HG03432 (cell line): ENCODE results near the gene PTAFR.

Experiments used
- ATAC-seq: cut with Tn5 transposase; IDR thresholded peaks from one replicate; pipeline ENCODE4 v1.9.1; 2021; ENCODE audit warnings: mild to moderate bottlenecking, moderate library complexity; ENCODE audit not compliant: unreplicated experiment

The PTAFR gene, protein sequence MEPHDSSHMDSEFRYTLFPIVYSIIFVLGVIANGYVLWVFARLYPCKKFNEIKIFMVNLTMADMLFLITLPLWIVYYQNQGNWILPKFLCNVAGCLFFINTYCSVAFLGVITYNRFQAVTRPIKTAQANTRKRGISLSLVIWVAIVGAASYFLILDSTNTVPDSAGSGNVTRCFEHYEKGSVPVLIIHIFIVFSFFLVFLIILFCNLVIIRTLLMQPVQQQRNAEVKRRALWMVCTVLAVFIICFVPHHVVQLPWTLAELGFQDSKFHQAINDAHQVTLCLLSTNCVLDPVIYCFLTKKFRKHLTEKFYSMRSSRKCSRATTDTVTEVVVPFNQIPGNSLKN

DNA sequence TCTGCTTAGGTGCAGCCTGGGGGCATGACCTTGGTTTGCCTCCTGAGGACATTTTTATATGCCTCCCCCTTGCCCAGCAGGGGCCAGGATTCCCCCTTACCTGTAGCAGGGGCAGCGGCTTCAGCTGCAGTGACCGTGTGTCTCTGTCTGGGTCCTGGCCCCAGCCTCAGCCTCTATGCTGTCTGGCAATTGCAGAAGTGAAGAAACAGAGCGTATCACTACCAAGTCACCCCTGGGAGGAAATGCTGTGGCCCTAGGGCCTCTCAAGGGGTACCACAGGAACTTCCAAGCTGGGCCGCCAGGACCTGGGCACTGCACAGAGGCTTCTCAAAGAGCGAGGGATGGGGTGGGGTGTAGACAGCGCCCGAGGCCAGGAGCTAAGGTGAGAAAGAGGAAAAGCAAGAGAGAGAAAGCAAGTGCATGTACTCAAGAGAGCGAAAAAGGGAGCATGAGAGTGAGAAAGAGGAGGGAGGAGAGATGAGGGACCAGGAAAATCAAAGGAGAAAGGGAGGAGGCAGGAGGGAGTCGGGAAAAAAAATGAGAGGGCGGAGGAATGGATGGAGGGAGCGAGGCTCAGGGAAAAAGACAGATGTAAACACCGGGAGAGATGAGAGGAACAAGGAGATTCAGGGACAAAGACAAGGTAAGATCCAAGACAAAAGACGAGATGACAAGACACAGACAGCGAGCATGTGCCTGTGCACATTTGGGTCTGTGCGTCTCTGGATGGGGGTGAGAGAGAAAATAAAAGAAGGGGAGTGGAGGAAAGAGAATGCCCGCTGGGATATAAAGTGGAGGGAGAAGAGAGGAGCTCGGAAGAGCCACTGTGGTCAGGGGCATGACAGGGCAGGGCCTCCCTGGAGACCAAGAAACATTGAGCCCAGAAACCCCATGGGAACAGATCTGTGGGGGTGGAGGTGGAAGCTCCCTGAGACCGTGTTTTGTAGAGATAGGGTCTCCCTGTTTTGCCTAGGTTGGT, at the start of gene PTAFR:
Gene PTAFR (minus strand): TSS at position 199 of the 979 bp plus-strand sequence. CDS start 25,669 bp downstream, outside the sequence.
- peak; percentile 37 for ATAC-seq

DNA sequence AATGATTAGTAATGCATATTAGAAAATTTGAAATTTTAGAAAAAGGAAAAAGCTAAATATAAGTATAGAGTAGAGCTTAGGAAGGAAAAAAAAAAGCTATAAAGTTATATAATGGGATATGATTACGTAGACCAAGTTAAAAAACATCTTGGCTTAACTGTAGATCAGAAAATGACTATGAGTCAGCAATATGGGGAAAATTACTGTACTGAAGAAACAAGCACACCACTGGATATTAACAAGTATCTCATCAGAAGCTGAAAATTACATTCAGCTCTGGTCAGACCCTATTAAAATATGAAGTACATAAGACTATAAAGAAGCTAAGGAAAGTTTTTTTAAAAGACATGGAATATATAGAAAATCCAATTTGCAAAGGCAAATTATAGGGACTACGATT, 36.8 kb upstream of the PTAFR start:
- ATAC-seq, result no peak

DNA sequence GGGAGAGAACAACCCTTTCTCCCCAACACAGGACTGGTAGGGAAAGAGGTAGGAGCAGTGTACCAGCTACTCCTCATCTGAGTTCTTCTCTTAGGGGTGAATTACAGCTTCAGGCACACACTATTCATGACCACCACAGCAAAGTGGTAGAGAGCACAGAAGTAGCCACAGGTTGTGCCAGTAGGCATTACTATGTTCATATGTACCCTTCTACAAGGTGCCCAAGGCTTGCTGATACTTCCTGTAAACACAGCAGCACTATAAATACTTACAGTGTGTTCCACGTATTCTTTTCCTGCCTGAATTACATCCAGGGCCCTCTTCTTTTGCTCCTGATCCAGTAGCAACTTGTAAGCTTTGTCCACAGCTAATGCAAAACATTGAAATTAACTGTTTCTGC, 33.2 kb upstream of the PTAFR start:
- no peak for ATAC-seq

DNA sequence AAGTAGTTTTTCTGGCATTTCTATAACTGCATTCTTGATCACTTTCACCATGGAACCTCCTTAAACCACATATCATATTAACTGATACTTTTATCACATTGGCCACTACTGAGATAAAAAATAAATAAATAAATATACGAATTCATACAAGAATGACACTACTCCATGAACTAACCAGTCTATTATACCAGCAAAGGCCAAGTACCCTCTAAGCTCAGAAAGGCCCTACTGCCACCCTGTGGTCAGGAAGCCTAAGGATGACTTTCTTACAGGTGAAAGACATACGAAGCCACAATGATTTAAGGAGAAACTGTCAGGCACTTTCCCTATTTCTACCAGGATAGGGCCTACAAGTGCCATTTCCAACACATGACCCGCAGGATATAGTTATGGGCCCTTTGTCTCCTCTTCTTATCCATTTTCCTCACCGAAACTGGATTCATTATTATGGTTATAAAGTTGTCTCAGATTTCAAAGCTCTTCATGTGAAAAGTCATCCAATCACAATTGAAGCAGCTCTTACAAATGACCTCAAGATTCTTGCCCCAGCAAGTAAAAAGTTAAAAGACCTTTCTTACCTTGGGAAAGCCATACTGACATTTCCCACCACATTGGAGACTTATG, 32.4 kb upstream of the PTAFR start:
- no peak for ATAC-seq

DNA sequence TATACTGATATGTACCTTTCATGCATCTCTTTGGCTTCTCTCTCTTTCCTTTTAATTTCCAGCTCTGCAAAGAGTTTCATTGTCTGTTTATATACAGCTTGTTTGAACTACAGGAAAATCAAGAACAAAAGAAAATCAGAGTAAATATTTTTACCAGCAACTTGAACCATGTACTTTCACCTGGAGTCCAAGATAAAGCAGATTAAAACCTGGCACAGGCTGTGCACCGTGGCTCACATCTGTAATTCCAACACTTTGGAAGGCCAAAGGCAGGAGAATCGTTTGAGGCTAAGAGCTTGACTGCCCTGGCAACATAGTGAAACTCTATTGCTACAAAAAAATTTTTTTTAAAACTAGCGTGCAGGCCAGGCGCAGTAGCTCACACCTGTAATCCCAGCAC, 28.8 kb upstream of the PTAFR start:
- no peak for ATAC-seq

DNA sequence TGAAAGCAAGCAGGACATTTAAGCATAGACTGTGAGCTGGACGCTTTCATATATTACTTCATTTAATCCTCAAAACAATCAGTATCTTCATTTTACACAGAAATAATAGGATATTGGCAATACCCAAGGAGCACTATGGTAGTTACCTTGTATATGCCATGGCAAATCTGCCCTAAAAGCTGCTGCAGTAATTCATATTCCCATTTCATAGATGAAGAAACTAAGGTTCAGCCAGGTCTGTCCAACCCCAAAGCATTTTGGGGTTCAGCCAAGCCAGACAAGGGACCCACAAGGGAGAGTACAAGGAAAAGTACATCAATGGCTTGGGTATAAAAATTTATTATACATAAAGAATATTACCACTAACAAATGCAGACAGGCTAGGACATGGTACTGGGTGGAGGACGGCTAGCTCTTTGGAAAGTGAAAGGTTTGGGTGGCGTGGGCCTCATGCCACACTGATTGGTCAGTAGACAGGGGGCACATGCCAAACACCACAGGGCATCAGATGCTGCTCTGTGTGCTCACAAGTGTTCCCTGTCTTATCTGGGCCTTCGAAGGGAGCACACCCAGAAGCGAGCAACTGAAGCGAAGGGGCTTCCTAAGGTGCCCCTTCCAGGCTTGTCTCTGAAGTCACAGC, 23.9 kb upstream of the PTAFR start:
- no peak for ATAC-seq

DNA sequence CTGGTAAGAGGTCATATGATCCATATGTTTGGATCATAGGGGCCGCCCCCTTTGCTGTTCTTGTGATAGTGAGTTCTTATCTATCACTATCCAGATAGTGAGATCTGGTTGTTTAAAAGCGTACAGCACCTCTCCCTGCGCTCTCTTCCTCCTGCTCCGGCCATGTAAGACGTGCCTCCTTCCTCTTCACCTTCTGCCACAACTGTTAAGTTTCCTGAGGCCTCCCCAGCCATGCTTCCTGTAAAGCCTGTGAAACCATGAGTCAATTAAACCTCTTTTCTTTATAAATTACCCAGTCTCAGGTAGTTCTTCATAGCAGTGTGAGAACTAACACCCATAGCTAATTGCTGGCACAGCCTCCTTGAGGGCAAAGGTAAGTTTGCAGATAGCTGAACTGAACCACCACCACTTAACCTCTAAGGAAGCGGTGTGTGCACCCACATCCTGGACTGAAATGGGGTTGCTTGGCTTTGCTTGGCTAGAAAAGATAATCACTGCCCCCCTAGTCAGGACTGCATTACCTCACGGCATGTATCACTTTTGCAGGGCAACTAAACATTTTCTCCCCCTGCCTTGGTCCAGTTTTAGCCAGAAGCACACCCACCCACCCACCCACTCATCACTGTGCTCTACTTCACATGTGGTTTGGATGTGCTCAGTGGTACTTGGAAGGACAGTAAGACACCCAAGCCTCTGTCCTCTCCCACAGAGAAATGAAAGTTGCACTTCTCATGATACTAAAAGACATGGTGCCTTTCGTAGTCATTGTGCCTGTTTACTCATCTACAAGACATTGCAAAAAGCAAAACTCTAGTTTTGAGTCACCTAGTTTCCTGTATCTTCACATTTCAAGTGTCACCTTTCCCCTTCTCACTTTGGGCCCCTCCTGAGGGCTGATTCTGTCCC, 23.1 kb upstream of the PTAFR start:
- ATAC-seq, result peak; percentile 81

DNA sequence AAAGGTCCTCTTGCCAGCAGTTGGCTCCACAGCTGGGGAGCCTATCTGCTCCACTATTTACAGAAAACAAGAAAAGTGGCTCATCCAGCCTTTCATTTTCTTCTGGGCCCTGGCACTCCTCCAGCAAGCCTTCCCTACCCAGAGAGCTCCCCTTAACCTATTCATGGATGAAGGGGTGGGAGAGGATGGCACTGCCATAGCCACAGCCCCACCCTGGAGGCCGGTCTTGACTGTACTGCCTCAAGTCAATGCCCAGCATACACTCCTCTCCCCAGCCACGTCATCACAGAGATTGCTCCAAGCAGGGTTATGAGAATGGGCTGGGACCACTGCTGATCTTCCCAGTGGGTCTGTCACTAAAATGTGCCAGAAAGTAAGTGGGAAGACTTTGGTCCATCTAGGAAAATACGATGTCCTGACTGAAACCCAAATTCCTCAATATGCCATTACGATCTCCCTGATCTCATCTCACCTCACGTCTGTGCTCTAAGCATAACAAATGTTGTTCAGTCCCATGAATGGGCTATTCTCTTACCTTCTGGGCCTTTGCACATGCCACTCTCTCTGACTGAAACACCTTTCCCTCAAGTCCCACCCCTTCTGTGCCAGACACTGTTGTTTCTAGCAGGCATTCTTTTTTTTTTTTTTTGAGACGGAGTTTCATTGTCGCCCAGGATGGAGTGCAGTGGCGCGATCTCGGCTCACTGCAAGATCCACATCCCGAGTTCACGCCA, 21.4 kb upstream of the PTAFR start:
- ATAC-seq, result no peak

DNA sequence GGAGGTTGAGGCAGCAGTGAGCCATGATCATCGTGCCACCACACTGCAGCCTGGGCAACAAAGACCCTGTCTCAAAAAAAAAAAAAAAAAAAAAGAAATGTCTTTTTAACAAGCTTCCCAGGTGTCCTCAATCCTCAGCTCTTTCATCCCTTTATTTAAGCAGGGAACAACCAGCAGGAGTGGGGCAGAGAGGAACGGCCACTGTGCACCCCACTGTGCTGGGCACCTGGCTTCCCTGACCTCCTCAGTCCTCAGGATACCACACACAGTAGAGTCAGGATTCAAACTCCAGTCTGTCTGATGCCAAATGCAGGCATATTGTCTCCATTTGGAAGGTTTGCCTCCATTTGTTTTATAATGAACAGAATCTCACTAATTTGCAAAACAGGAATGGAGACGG, 19.8 kb upstream of the PTAFR start:
- ATAC-seq, result no peak

DNA sequence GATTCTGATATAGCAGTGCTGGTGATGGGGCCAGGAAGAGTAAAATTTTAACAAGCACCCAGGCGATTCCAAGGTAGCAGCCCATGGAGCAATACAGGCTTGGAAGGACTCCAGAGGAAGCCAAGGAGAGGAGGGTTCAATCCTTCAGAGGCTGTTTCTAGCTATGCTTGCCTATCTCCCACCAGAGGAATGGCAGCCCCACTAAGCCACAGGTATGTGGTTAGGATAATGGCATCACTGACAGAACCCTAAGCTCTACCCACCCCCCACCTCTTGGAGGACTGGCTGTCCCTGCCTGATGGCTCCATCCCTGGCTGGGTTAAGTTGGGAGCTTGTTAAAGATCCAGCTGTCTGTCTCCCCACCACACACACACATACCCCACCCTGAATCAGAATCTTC, 19.3 kb upstream of the PTAFR start:
- ATAC-seq, result no peak

DNA sequence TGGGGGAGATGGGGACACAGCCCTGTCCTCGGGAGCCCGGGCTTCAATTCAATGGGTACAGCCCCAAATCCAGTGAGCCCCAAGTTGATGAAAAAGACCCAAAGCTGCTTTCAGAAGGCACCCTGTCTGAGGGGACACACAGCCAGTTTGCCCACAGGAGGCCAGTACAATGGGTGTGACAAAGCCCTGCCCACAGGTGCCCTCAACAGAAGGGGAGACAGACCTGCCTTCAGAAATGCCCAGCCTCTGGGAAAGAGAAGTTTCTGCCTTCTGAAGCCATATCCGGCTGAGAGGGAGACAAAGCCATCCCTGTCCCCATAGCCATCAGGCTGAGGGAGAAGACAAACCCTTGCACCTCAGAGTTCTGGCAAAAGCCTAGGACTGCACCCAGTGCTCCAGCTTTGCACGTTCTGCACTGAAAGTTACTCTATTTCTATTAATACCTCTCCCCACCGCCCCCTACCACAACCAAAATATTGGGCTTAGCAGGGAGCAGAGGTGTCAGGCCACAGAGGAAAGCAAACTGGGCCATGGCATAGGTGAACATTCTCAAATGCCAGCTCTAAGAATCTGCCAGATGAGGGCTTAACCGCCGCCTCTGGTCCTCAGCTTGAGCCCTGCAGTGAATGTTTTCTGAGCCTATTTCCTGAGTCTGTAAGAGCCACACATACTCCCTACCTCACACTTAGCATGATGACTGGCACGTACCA, 18.0 kb upstream of the PTAFR start:
- no peak for ATAC-seq

DNA sequence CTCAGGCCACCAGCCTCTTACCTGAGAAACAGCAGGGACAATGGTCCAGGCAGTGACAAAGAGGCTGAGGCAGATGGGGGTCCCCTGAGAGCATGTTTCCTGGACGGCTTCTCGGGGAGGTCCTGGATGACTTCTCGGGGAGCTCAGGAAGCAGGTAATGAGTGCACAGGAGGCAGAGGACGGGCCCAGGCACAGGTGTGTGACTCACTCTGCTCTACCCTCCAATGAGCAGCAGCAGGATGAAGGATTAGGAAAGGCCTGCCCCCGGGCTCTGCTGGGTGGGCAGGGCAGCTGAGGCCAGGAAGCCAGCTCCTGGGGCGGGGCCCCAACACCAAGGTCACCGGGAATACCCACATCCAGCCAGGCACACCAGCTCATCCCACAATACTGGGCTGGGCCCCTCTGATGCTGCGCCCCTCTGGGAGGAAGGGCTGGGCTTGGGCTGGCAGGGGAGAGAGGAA, 17.2 kb upstream of the PTAFR start:
- ATAC-seq, result no peak

DNA sequence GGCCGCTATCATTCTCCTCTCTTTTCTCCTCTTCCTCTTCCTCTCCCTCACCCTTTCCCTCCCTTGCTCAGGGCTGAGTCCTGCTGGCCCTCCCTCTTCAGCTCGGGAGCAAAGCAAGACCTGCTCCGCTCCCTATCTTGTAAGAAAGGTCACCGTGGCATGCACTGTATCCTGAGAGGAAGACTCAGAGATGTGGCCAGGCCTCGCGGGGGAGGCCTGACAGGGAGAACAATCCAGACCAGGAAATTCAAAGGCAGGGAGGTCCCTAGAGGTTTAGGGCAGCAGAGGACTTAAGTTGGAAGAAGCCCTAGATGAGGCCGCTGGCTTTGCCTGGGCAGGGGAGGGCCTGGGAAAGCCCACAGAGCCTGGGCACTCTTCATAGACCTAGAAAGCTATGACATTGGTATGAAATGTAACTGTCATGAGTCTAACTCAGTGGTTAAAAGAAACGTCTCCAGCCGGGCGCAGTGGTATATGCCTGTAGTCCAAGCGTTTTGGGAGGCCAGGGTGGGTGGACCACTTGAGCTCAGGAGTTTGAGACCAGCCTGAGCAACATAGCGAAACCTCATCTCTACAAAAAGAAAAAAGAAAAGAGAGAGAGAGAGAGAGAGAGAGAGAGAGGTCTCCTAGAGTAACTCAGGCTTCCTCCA, 14.6 kb upstream of the PTAFR start:
- no peak for ATAC-seq

DNA sequence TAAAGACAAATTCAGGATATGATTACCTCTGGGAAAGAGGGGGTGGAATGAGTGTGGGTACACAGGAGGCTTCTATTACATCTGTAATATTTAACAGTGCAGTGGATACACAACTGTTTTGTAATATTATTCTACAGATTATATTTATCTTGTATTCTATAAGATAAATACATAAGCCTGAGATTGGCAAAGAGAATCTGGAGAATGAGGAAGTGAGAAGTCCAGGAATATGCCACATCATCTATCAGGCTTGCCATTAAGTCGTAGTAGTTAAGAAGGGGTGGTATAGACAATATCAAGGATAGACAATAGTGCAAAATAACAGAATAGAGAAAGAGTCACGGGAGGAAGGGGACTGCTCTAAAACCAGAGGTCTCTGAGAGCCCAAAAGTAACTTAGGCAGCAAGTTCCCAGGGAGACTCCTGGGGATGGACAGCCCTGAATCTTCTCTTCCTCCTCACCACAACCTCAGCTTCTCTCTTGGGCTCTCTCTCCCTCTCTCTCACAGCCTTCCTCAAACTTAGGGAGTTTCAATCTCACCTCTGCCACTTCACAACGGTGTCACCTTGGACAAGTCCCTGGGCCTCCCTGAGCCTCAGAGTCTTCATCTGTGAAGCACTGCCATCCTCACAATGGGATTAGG, 14.0 kb upstream of the PTAFR start:
- no peak for ATAC-seq

DNA sequence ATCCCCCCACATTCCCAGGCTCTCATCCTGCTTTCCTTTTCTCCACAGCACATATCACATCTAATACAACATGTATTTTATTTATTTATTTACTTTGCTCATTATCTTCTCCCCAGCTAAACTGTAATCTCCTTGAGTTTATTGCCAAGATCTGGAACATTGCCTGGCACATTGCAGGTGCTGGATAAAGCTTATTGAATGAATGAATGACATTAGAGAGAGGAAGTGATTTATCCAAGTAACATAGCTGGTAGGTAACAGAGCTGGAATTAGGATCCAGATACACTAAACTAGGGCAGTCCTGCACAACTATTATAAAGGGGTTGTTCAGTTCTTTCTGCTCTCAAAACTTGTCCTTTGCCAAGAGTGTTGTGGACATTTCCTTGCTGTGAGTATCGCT, 8.6 kb upstream of the PTAFR start:
- no peak for ATAC-seq

DNA sequence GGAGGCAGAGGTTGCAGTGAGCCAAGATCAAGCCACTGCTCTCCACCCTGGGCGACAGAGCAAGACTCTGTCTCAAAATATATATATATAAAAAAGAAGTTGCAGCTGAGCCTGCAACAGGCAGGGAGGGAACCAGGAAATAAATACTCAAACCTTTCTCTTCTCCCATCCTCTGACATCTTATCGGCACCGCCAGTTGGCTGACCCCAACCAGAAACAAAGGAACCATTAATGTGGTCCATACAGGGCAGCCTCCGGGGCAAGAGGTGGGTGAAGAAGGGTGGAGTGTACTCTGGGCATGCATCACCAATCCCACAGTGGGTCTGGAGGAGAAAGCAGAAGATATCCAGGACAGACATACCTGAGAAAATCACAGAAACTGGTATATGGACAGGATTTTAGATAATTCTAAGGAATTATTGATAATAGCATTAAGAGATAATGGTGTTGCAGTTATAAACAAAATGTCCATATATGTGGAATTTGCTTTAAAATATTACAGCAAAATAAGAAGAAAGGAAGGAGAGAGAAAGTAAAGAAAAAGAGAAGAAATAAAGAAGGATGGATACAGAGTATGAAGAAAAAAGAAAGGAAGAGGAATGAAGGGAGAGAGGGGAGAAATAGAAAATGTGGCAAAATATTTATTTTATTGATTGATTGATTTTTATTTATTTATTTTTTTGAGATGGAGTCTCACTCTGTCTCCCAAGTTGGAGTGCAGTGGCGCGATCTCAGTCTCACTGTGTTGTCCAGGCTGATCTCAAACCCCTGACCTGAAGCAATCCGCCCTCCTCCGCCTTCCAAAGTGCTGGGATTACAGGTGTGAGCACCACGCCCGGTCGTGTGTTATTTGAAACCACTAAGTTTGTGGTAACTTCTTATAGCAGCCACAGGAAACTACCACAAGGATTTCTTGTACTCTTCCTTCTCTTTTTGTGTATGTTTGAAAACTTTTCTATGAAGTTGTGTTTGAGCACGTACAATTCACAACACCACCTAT, 4.1 kb upstream of the PTAFR start:
- ATAC-seq, result no peak
